NCI-H345 treated with DMSO at 0.1 percent for 48 hours (cell line): ENCODE results near the gene IGF2.

ENCODE experiments used
- DNase-seq: peaks from one replicate; lab custom pipeline; 2025; ENCODE audit not compliant: unreplicated experiment; lab: John Stamatoyannopoulos, UW

Gene IGF2

GRCh38 chr11:2093575-2094353 lies 45.4 kb downstream of the IGF2 start:
- no peak for DNase-seq

- peak; percentile 80 for DNase-seq
Observed at GRCh38 chr11:2092956-2093412, 46.2 kb downstream of the IGF2 start.

GRCh38 chr11:2092464-2092910 lies 46.7 kb downstream of the IGF2 start:
- DNase-seq, result no peak

- DNase-seq, result no peak
Observed at GRCh38 chr11:2091786-2092463, 47.3 kb downstream of the IGF2 start.

GRCh38 chr11:2091112-2091746 lies 48.0 kb downstream of the IGF2 start:
- no peak for DNase-seq

GRCh38 chr11:2090172-2091111 lies 48.7 kb downstream of the IGF2 start:
- DNase-seq, result no peak

- DNase-seq, result no peak
Observed at GRCh38 chr11:2089536-2090165, 49.5 kb downstream of the IGF2 start.

GRCh38 chr11:2088746-2089535 lies 50.2 kb downstream of the IGF2 start:
- DNase-seq, result no peak

- DNase-seq, result no peak
Observed at GRCh38 chr11:2088284-2088683, 50.9 kb downstream of the IGF2 start.

- DNase-seq, result no peak
Observed at GRCh38 chr11:2086239-2087040, 52.7 kb downstream of the IGF2 start.

GRCh38 chr11:2085251-2086066 lies 53.7 kb downstream of the IGF2 start:
- no peak for DNase-seq

- DNase-seq, result no peak
Observed at GRCh38 chr11:2084721-2085120, 54.5 kb downstream of the IGF2 start.
